Middle frontal gyrus (tissue), 1 donor: Measurements from ENCODE around the gene CWH43.
"Not testable (repeated sequence)": the region's sequence is repeated elsewhere in the genome, so short reads cannot be mapped to it uniquely, and the experiment has no call there.

Source experiments
- DNase-seq: peaks from one replicate; pipeline ENCODE4 v3.0.0-alpha.2; 2015; ENCODE audit warnings: low spot score; ENCODE audit errors: extremely low spot score

Gene CWH43

DNA sequence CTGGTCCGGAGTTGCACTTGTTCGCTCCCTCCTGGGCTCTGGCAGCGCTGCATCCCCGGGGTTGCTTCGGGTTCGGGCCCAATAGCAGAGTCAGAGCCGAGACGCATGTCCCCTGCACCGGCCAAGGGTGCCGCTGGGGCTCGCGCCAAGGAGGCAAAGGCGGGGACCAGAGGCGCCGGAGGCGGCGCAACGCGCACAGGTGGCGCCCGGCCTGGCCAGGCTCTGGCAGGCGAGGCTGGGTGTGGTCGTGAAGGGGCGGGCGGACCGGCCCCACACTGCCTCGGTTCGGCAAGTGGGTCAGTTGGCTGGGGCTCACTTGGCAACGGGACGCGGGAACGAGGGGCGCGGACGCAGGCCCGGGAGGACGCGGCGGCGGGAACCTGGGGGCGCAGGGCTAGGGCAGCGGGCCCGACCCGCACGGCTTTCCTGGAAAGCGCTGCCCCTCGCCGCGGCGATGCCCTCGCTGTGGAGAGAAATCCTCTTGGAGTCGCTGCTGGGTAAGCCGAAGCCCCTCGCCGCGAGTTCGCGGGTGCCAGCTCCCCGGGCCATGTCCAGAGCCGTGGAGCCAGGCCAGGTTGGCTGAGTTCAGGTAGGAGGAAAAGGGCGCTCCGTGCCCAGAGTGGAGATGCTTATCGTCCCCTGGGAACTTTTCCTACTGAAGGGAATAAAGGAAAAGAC is at the start of gene CWH43:
TSS of gene CWH43 (plus strand) at position 300 of the 678 bp plus-strand sequence. CDS start at position 455, 155 bp downstream.
- DNase-seq = no peak

DNA sequence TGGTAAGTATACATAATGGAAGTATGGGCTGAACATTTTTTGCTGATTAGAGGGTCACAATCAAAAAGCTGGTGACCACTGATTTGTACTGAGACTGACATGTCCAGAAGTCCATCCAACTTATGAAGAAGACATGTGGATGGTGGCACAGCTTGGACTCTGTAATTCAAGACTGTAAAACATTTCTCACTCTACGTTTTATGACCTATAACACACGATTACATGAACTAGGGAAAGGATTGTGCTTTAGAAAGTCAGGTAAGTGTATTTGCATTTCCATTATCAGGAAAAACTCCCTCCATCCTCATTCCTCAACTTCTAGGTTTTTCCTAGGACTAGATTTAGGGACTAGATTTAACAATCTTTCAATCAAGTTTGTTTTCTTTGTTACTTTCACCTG is 49.0 kb upstream of the CWH43 start:
- DNase-seq = no peak

GRCh38 chr4:48938831-48939230 is 47.2 kb upstream of the CWH43 start:
- DNase-seq = no peak

DNA sequence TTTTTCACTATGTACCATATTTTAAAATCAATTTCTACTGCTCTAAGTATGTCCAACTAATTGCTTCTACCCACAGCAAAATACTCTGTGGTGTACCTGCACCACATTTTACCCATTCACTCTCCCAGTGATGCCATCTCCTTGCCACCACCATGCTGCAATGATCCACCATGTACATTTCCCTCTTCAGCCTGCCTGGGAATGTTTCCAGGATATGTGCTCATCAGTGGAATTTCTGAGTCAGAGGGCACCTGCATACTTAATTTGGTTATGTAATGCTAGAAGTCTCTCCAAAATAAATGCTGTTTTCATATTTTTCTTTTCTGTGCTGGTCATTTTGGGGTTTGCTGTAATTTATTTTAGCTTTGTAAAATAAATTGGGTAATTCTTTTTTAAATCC is 46.3 kb upstream of the CWH43 start:
- DNase-seq = no peak

GRCh38 chr4:48943387-48943786 is 42.7 kb upstream of the CWH43 start:
- no peak for DNase-seq

GRCh38 chr4:48944252-48944651 is 41.8 kb upstream of the CWH43 start:
- no peak for DNase-seq

- no peak for DNase-seq
Measured at GRCh38 chr4:48944756-48945241, 41.3 kb upstream of the CWH43 start.

DNA sequence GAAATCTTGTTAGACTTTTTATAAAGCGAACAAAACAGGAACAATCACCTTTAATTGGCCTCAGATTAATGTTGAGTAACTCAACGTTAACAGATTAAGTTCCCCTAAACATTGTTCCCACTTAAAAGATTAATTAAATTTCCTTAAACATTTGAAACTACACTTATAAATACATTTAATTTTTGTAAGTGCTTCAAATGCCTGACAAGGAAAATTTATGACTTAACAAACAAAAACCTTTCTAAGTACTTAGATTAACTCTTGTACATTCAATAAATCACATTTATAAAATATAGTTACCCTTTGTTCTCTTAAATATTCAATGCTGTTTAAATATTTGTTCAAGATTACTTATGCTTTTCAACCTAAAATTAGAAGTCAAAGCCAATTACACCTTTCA is 40.1 kb upstream of the CWH43 start:
- DNase-seq = no peak

DNA sequence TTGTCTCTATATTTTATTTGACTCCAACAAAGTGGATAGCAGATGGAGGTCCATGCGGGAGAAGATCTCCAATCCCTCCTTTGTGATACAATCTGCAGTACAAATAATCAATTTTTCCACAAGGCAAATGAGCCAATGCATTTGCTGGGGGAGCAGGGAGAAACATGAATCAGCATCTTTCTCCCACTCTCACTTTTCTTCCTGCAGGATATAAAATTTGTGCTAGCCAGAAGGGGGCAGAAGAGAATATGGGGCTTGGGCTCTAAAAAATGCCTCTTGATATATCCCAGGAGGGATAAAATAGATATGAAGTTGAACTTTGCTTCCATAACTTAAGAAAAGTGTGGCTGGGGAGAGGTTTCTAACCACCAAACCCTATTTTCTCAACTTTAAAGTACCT is 38.3 kb upstream of the CWH43 start:
- DNase-seq = no peak

- no peak for DNase-seq
Measured at GRCh38 chr4:48949086-48949485, 37.0 kb upstream of the CWH43 start.

- no peak for DNase-seq
Measured at GRCh38 chr4:48949518-48950219, 36.4 kb upstream of the CWH43 start.

GRCh38 chr4:48954314-48954713 is 31.8 kb upstream of the CWH43 start:
- DNase-seq = no peak

- not testable (repeated sequence) for DNase-seq
Measured at GRCh38 chr4:48957366-48957765, 28.7 kb upstream of the CWH43 start.

- DNase-seq = no peak
Measured at GRCh38 chr4:48958582-48958981, 27.5 kb upstream of the CWH43 start.

DNA sequence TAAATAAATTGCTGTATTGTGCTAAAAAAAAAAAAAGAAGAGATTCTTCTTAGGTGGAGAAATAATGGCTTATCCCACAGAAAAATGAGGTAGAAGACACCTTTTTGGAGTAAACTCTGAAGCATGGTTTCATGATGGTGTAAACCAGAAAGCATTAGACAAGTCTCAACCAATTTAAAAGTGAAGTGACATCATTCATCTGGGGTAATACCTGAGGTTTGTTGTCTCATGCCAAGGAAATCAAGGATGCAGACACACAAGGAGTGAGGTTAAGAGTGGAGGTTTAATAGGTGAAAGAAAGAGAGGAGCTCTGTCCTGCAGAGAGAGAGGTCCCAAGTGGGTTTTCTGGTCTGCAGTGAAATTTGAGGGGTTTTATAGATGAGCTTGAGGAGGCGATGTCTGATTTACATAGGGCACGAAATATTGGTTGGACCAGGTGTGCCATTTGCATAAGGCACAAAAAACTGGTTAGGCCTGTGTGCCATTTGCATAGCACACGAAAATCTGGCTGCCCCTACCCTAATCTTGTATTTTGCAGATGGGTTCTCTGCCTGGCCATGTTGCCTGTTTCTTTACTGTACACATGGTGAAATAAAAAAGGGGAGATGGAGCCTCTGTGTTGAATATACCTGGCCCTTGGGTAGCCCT is 25.0 kb upstream of the CWH43 start:
- no peak for DNase-seq

DNA sequence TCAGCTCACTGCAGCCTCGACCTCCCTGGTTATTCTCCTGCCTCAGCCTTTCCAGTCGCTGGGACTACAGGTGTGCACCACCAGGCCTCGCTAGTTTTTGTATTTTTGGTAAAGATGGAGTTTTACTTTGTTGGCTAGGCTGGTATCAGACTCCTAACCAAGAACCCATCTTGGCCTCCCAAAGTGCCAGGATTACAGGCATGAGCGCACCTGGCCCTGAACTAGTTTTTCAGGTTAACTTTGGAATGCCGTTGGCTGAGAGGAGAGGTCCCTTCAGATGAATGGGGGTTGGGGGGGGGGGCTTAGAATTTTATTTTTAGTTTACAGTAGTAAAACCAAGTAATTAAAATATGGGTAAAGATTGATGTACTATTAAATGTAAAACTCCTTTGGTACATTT is 23.4 kb upstream of the CWH43 start:
- DNase-seq = no peak

DNA sequence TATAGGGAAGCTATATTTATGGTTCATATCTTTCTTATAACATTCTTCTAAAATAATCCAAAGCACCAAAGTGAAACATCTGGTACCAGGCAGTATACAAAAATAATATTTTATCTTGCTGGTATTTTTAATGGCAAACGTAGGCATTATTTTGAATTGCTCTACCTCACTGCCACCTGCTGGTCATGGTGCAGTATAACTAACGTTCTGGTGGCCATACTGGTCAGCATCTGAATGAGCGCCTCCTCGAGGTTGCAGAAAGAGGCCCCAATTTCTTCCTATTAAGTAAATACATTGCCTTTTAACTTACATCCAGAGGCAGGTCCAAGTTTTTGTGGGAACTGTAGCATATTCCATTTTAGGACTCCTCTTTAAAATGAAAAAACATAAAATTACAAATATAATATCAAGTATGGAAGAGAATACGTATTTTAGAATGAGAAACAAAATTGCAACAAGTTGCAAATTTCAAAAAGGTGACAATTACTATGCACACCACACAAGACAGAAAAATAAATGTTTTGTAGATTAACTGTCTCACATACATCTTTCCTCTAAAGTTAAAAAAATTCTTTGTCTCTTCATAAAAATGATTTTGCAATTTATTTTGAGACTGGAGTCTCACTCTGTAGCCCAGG is 22.9 kb upstream of the CWH43 start:
- peak; percentile 84 for DNase-seq

GRCh38 chr4:48967101-48967500 is 19.0 kb upstream of the CWH43 start:
- no peak for DNase-seq

- DNase-seq = no peak
Measured at GRCh38 chr4:48967631-48968030, 18.4 kb upstream of the CWH43 start.

- no peak for DNase-seq
Measured at GRCh38 chr4:48968814-48969213, 17.3 kb upstream of the CWH43 start.

DNA sequence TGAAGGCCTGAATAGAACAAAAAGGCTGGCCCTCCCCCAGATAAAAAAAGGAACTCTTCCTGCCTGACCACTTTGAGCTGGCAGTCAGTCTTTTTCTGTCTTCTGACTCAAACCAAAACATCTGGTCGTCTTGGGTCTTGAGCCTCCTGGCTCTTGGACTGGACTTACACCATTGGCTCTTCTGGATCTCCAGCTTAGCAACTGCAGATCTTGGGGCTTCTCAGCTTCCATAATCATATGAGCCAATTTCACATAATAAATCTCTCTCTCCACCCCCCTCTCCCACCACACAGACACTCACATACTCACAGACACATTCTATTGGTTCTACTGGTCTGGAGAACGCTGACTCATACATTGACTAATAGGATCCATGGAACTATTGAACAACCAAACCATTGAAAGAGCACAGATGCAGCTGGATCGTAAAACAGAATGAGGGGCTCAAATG is 15.6 kb upstream of the CWH43 start:
- DNase-seq = no peak
